Astrocyte of the spinal cord (primary cell): ENCODE results near the gene LCN2.
"Not testable (repeated sequence)": the region's sequence is repeated elsewhere in the genome, so short reads cannot be mapped to it uniquely, and the experiment has no call there.

Experiments used
- DNase-seq: peaks from one replicate; pipeline ENCODE4 v3.0.0; 2011; ENCODE audit warnings: low read depth, low spot score
- H3K4me3 ChIP-seq: 2 replicates; pipeline ENCODE4 v1.5.1; 2011; ENCODE audit warnings: low read depth, mild to moderate bottlenecking, low read length, moderate library complexity
- CTCF ChIP-seq: IDR thresholded peaks from 2 replicates; pipeline ENCODE4 v1.5.1; 2012; ENCODE audit warnings: low read depth, mild to moderate bottlenecking, low read length, inconsistent platforms
- in situ Hi-C: cut with HindIII; loops from 2 replicates; pipeline ENCODE4 v1.10.0; 2017; ENCODE audit warnings: low sequenced_read_pairs

LCN2 gene

GRCh38 chr9:128107468-128108268 lies 41.6 kb upstream of the LCN2 start:
- in situ Hi-C loops = no loop called here
- DNase-seq = no peak
- H3K4me3 ChIP-seq = no peak overlapping the region
- TF ChIP-seq CTCF = no peak

- no peak for TF ChIP-seq CTCF
- DNase-seq = no peak
- in situ Hi-C loops = no loop called here
- no peak overlapping the region for H3K4me3 ChIP-seq
These were observed 40.8 kb upstream of the LCN2 start for GRCh38 chr9:128108269-128109049.

- TF ChIP-seq CTCF = no peak
- no peak overlapping the region for H3K4me3 ChIP-seq
- in situ Hi-C loops = no loop called here
- DNase-seq = no peak
These were observed 40.1 kb upstream of the LCN2 start for GRCh38 chr9:128109050-128109709.

- in situ Hi-C loops, H3K4me3 ChIP-seq, DNase-seq: not testable (repeated sequence)
These were observed 37.5 kb upstream of the LCN2 start for GRCh38 chr9:128111726-128112125.

GRCh38 chr9:128113526-128114325 lies 35.5 kb upstream of the LCN2 start:
- H3K4me3 ChIP-seq = no peak overlapping the region
- no peak for TF ChIP-seq CTCF
- in situ Hi-C loops = no loop called here
- no peak for DNase-seq

- DNase-seq = no peak
- no peak for TF ChIP-seq CTCF
- H3K4me3 ChIP-seq = no peak overlapping the region
- in situ Hi-C loops = no loop called here
These were observed 34.7 kb upstream of the LCN2 start for GRCh38 chr9:128114326-128115186.
